Suprapubic skin (tissue), 4 donors: Measurements from ENCODE around the gene TMEM178B. TPM values are rescaled to one million over a fixed set of nuclear protein-coding genes. Genes with fewer than 3 reads are reported as not detected.

ENCODE experiments used
- DNase-seq, 2 donors: peaks; one replicate each; pipeline ENCODE4 v3.0.0-alpha.2; 2019; ENCODE audit warnings: low spot score in 2 of 2
- H3K27ac ChIP-seq: fragments of 200-600 bp; sonication (generic); one replicate; pipeline ENCODE4 v1.5.1; 2019
- H3K27me3 ChIP-seq: fragments of 200-600 bp; sonication (generic); one replicate; pipeline ENCODE4 v1.5.1; 2019
- H3K36me3 ChIP-seq: fragments of 200-600 bp; sonication (generic); one replicate; pipeline ENCODE4 v1.5.1; 2019
- H3K4me1 ChIP-seq: fragments of 200-600 bp; sonication (generic); one replicate; pipeline ENCODE4 v1.5.1; 2019
- H3K4me3 ChIP-seq: fragments of 200-600 bp; sonication (generic); one replicate; pipeline ENCODE4 v1.5.1; 2019; ENCODE audit warnings: mild to moderate bottlenecking
- H3K9me3 ChIP-seq: fragments of 200-600 bp; sonication (generic); one replicate; pipeline ENCODE4 v1.5.1; 2019
- EP300 ChIP-seq: sonication (generic); formaldehyde crosslinking; IDR thresholded peaks from one replicate; pipeline ENCODE4 v1.6.1; 2017; ENCODE audit warnings: antibody characterized with exemption
- POLR2A ChIP-seq, 2 donors: fragments of 450-650 bp; IDR thresholded peaks; one replicate each; pipeline ENCODE4 v1.6.1; 2017; ENCODE audit warnings: antibody characterized with exemption in 2 of 2, mild to moderate bottlenecking in 2 of 2, moderate library complexity in 2 of 2
- POLR2AphosphoS5 ChIP-seq, 3 donors: sonication (generic); formaldehyde crosslinking; IDR thresholded peaks; one replicate each; pipeline ENCODE4 v1.6.1; 2017; ENCODE audit warnings: antibody characterized with exemption in 3 of 3
- WGBS: methylation state at CpG from one replicate; pipeline ENCODE4 v1.1.5; 2018; 5-methylcytosine and 5-hydroxymethylcytosine counted together
- total RNA-seq, 4 donors: library from RNA; depleted of rRNA; stranded (reverse); fragments of >200 nt; gene quantifications; one replicate each; pipeline ENCODE4 v1.1.0, GENCODE V29; 2016
- TF ChIP-seq, protein P1 (sequence below), 2 donors: fragments of 200-600 bp in 1 of 2; fragments of 450-650 bp in 1 of 2; sonication (generic) in 1 of 2; IDR thresholded peaks; one replicate each; pipeline ENCODE4 v1.5.1; 2016 to 2019; ENCODE audit warnings: antibody characterized with exemption in 2 of 2, mild to moderate bottlenecking in 1 of 2, moderate library complexity in 1 of 2

TMEM178B gene
- total RNA-seq, 4 donors from 2014 or later, result 0.34 to 1.6 (median 0.72) TPM

DNA sequence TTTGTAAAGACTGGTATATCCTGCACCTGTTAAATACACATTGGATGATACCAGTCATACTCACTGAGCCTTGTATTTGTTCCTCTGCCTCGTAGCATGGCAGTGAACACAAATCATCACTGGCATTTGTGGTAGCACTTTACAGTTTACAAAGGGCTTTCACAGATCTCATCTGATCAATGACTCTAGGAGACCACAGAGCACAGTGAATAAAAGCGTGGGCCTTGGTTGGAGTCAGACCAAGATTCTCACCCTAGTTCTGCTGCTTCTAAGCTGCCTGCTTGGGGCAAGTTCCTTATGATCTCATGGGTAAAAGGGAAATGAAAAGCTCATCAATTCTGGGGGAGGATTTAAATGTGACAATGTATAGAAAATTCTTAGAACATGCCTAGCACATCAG is 347.4 kb downstream of the TMEM178B start:
- Histone ChIP-seq H3K9me3 (no peaks in the 10 kb centered on the region), H3K4me1 (no peaks in the 10 kb centered on the region), H3K4me3 (no peak overlapping the region), H3K27ac (no peak overlapping the region), H3K27me3 (no peaks in the 10 kb centered on the region), H3K36me3 (no peaks in the 10 kb centered on the region)
- WGBS, result 92% methylated on average over 2 of the region's 2 CpGs
- TF ChIP-seq EP300, result no peak
- TF ChIP-seq, protein P1, sequence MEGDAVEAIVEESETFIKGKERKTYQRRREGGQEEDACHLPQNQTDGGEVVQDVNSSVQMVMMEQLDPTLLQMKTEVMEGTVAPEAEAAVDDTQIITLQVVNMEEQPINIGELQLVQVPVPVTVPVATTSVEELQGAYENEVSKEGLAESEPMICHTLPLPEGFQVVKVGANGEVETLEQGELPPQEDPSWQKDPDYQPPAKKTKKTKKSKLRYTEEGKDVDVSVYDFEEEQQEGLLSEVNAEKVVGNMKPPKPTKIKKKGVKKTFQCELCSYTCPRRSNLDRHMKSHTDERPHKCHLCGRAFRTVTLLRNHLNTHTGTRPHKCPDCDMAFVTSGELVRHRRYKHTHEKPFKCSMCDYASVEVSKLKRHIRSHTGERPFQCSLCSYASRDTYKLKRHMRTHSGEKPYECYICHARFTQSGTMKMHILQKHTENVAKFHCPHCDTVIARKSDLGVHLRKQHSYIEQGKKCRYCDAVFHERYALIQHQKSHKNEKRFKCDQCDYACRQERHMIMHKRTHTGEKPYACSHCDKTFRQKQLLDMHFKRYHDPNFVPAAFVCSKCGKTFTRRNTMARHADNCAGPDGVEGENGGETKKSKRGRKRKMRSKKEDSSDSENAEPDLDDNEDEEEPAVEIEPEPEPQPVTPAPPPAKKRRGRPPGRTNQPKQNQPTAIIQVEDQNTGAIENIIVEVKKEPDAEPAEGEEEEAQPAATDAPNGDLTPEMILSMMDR (IDR thresholded peaks at IDR 0.05), result no peak
- no peak for TF ChIP-seq POLR2A (IDR thresholded peaks at IDR 0.05)
- TF ChIP-seq POLR2AphosphoS5 (IDR thresholded peaks at IDR 0.05), result no peak
- no peak for DNase-seq

DNA sequence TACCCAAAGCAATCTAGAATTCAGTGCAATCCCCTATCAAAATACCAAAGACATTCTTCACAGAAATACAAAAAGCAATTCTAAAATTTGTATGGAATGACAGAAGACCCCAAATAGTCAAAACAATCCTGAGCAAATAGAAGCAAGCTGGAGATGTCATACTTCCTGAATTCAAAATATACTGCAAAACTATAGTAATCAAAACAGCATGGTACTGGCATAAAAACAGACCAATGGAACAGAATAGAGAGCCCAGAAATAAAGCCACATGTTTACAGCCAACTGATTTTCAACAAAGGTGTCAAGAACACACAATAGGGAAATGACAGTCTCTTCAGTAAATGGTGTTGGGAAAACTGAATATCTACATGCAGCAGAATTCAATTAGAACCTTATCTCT is 353.3 kb downstream of the TMEM178B start:
- no peaks in the 10 kb centered on the region for H3K36me3 ChIP-seq
- TF ChIP-seq POLR2A (IDR thresholded peaks at IDR 0.05), result no peak
- TF ChIP-seq POLR2AphosphoS5 (IDR thresholded peaks at IDR 0.05), result no peak
- TF ChIP-seq, protein P1 (IDR thresholded peaks at IDR 0.05), result no peak
- TF ChIP-seq EP300, result no peak
- no peak for DNase-seq
- H3K27ac ChIP-seq, result no peak overlapping the region
- no peaks in the 10 kb centered on the region for H3K9me3 ChIP-seq
- H3K4me3 ChIP-seq, result no peak overlapping the region
- H3K27me3 ChIP-seq, result no peaks in the 10 kb centered on the region
- no peaks in the 10 kb centered on the region for H3K4me1 ChIP-seq

DNA sequence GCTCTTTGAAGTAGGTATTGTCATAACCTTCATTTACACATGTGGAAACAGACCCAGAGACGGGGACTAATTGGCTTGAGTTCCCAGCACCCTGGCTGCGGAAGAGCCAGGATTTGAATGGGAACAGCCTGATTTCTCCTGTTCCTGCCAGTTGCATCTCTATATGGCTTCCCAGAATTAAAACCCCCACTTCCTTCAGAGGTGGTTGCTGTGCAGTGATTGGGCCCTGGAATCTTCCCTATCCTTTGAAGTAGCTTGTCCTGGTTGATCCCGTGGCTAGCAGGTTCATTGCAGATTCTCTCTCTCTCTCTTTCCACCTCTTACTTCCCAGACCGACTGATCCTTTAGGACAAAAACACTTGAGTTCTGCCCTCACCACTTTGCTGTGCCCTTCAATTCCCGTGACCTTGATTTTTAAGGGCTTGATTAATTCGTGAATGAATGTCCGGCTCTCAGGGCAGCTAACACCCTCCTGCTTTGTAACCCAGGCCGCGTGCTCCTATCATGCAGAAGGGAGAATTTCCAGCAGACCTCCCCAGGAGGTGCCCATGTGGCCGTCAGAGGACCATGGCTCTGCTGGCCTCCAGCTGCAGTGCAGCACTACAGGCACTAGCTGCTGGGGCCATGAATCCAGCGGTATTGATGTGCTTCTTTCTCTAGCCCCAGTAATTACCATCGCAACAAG is 356.7 kb downstream of the TMEM178B start:
- 51% methylated on average over 12 of the region's 12 CpGs for WGBS
- TF ChIP-seq POLR2AphosphoS5 (IDR thresholded peaks at IDR 0.05) (no peak), POLR2A (IDR thresholded peaks at IDR 0.05) (no peak)
- no peaks in the 10 kb centered on the region for H3K36me3 ChIP-seq
- no peak overlapping the region for H3K4me3 ChIP-seq
- no peaks in the 10 kb centered on the region for H3K27me3 ChIP-seq
- H3K27ac ChIP-seq, result no peak overlapping the region
- no peak for DNase-seq
- H3K4me1 ChIP-seq, result no peaks in the 10 kb centered on the region
- no peaks in the 10 kb centered on the region for H3K9me3 ChIP-seq

DNA sequence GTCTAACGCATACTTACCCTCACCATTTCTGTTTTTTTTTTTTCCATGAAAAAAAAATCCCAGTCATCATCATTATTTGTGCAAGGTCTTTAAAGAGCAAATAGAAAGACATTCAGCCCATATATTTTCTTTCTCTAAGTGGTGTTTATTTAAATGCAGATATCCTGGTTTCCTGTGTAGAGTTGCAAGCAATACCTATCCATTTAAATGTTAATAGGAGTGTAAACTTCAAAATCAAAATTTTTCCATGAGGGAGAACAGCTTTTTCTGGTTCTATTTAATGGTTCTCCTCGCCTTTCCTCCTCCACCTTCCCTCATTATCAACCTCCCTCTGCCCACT is 357.2 kb downstream of the TMEM178B start:
- 65% methylated on average over 2 of the region's 2 CpGs for WGBS
- no peak overlapping the region for H3K4me3 ChIP-seq

DNA sequence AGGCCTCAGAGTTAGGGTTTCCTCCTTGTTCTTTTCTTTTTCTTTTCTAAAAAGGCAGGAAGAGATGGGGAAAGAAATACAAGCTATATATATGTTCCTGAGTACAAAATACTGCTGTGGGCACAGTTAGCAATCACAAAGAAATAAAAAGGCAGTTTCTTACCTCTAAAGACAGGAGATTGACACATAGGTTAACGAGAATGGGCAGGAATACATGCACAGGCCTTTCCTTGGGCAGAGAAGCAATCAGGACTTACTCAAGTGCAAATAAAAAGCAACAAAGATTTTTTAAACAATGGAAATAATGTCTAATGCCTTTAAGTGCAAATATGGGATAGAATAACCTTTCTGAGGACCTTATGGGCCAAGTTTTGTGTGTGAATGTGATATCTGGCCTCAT is 357.8 kb downstream of the TMEM178B start:
- H3K27ac ChIP-seq, result no peak overlapping the region
- 81% methylated on average over 1 of the region's 1 CpG for WGBS
- H3K4me1 ChIP-seq, result no peaks in the 10 kb centered on the region
- H3K9me3 ChIP-seq, result no peaks in the 10 kb centered on the region
- H3K4me3 ChIP-seq, result no peak overlapping the region
- TF ChIP-seq, protein P1 (IDR thresholded peaks at IDR 0.05), result no peak
- TF ChIP-seq EP300 (no peak), POLR2AphosphoS5 (IDR thresholded peaks at IDR 0.05) (no peak), POLR2A (IDR thresholded peaks at IDR 0.05) (no peak)
- no peak for DNase-seq
- H3K27me3 ChIP-seq, result no peaks in the 10 kb centered on the region
- no peaks in the 10 kb centered on the region for H3K36me3 ChIP-seq

More for the DNA sequence above, 357.2 kb downstream of the TMEM178B start:
- no peaks in the 10 kb centered on the region for H3K9me3 ChIP-seq
- no peak for TF ChIP-seq EP300
- TF ChIP-seq, protein P1 (IDR thresholded peaks at IDR 0.05), result no peak
- TF ChIP-seq POLR2A (IDR thresholded peaks at IDR 0.05), result no peak
- TF ChIP-seq POLR2AphosphoS5 (IDR thresholded peaks at IDR 0.05), result no peak
- H3K36me3 ChIP-seq, result no peaks in the 10 kb centered on the region
- no peaks in the 10 kb centered on the region for H3K4me1 ChIP-seq
- DNase-seq, result no peak
- no peaks in the 10 kb centered on the region for H3K27me3 ChIP-seq
- H3K27ac ChIP-seq, result no peak overlapping the region

DNA sequence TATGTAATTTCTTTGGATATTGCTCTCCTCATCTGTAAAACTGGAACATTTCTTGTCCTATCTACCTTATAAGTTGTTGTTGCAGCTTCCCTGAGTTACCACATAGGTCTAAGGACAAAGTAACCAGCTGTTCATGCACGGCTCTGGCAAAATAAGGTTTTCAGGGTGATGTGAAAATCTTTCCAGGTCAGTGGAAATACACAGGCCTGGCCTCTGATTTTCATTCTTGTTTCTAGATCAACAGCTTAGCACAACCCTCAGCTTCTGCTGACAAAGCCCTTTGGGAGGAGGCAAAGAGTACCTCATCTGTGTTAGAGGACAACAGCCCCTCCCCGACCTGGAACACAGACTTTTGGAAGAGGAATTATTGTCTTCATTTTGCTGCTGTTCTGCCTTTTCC is 359.8 kb downstream of the TMEM178B start:
- WGBS, result 79% methylated on average over 2 of the region's 2 CpGs

More for the DNA sequence above, 359.8 kb downstream of the TMEM178B start:
- Histone ChIP-seq H3K4me1 (no peaks in the 10 kb centered on the region), H3K27ac (no peak overlapping the region), H3K36me3 (no peaks in the 10 kb centered on the region), H3K9me3 (no peaks in the 10 kb centered on the region), H3K27me3 (no peaks in the 10 kb centered on the region), H3K4me3 (no peak overlapping the region)
- TF ChIP-seq, protein P1 (IDR thresholded peaks at IDR 0.05), result no peak
- TF ChIP-seq EP300 (no peak), POLR2AphosphoS5 (IDR thresholded peaks at IDR 0.05) (no peak)
- DNase-seq, result no peak
